GM19099 (cell line): Measurements from ENCODE around the gene PRDM5.

Experiments
- POLR2A ChIP-seq: IDR thresholded peaks from 3 replicates; pipeline ENCODE4 v1.6.1; 2011; ENCODE audit warnings: low read depth; ENCODE audit not compliant: insufficient read length; ENCODE audit errors: extremely low read depth

The PRDM5 gene

DNA sequence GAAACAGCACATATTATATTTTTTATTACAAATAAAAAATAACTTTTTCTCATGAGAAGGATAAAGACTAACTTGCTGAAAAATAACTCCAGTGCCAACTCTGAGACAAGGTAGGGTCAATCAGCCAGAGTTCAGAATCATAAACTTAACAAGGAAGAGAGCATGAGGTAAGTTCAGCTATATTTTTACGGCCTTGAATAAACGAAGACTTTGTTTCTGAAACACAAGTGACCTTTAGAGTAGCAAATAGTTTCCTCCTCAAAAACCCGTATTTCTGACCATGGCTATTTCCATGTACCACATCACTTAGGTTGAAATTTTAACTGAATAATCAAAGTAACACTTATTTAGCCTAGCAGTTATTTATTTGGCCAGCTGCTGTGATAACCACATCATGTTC, 45.5 kb downstream of the PRDM5 start:
- no peak for TF ChIP-seq POLR2A

GRCh38 chr4:120874792-120875774, 47.4 kb downstream of the PRDM5 start:
- TF ChIP-seq POLR2A = no peak

- TF ChIP-seq POLR2A = no peak
Measured at GRCh38 chr4:120873554-120873953, 49.0 kb downstream of the PRDM5 start.

GRCh38 chr4:120871173-120871572, 51.4 kb downstream of the PRDM5 start:
- TF ChIP-seq POLR2A = no peak

GRCh38 chr4:120870279-120870673, 52.2 kb downstream of the PRDM5 start:
- no peak for TF ChIP-seq POLR2A

GRCh38 chr4:120869613-120870278, 52.8 kb downstream of the PRDM5 start:
- no peak for TF ChIP-seq POLR2A

DNA sequence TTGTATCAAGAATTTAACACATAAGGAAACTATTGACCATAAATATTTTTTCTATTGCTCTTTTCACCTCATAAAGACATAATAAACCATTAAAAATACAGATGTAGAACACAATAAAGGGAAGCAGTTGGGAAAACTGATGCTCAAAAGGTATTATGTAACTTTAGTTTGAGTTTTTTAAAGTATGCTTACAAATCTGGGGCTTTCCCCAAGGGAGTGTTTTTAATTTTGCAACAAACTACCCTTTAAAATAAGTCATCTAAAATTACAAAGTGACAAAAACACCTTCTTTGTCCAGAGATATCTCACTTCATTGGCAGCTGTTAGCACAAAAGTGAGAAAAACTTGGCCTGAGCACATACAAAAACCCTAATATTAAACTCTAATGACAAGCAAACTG, 55.0 kb downstream of the PRDM5 start:
- TF ChIP-seq POLR2A = no peak

- TF ChIP-seq POLR2A = no peak
Measured at GRCh38 chr4:120865985-120866384, 56.5 kb downstream of the PRDM5 start.

- TF ChIP-seq POLR2A = no peak
Measured at GRCh38 chr4:120864969-120865368, 57.6 kb downstream of the PRDM5 start.

DNA sequence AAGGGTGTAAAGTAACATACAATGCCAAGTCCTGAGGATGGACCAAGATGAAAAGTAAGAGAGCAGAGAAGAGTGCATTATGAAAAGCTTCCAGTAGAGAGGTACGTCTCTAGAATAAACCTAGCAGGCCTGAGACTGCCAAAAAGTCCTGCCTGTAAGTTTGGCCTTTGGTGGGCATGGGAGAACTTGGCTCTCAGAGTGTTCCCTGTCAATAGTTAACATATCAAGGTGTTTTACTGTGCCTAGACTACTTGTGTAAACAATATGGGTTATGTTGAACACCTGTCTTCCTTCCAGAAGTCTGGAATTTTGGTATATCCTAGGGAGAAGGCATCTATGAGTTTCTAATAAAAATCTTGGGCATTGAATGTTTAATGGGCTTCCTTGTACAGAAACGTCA, 60.1 kb downstream of the PRDM5 start:
- no peak for TF ChIP-seq POLR2A

- no peak for TF ChIP-seq POLR2A
Measured at GRCh38 chr4:120861852-120862251, 60.7 kb downstream of the PRDM5 start.

DNA sequence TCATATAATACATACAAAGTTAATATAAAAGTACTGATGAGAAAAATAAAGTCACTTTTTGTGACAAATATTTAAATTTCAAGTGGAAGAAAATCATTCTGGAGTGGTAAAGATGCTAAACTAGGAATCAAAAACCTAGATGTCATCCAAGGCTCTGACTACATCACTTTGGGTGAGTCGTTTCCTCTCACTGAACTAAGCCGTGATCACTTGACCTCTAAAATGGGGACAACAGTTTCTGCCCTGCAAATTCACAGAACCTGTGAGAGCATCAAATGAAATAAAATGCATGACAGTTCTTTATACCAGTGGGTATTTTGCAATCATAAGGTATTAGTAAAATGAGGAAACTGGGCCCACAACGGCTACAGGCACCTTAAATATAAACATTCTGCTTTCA, 63.8 kb downstream of the PRDM5 start:
- TF ChIP-seq POLR2A = no peak

- TF ChIP-seq POLR2A = no peak
Measured at GRCh38 chr4:120857312-120857711, 65.2 kb downstream of the PRDM5 start.

- TF ChIP-seq POLR2A = no peak
Measured at GRCh38 chr4:120856294-120856693, 66.2 kb downstream of the PRDM5 start.

GRCh38 chr4:120855307-120856001, 67.1 kb downstream of the PRDM5 start:
- no peak for TF ChIP-seq POLR2A
